Tibial artery (tissue), 4 donors: Measurements from ENCODE around the gene NTF3.
A peak's percentile ranks its signal among the peaks of the same experiment; 100 is the strongest.

Experiments
- DNase-seq, 2 donors: peaks; one replicate each; pipeline ENCODE4 v3.0.0-alpha.2; 2019
- H3K27ac ChIP-seq, 2 donors: fragments of 200-600 bp; sonication (generic) in 1 of 2; 1 replicate in 1 of 2; 2 replicates in 1 of 2; pipeline ENCODE4 v1.5.1; 2018 to 2019; ENCODE audit warnings: mild to moderate bottlenecking in 1 of 2
- H3K27me3 ChIP-seq, 2 donors: fragments of 200-600 bp; sonication (generic) in 1 of 2; one replicate each; pipeline versions ENCODE4 v1.5.1 to v1.6.0; 2016 to 2019
- H3K36me3 ChIP-seq, 3 donors: fragments of 200-600 bp; sonication (generic) in 2 of 3; one replicate each; pipeline ENCODE4 v1.5.1; 2016 to 2019; ENCODE audit warnings: mild to moderate bottlenecking in 2 of 3
- H3K4me1 ChIP-seq, 4 donors: fragments of 200-600 bp; sonication (generic) in 2 of 4; 1 replicate in 3 of 4; 2 replicates in 1 of 4; pipeline ENCODE4 v1.5.1; 2016 to 2019
- H3K4me3 ChIP-seq, 2 donors: fragments of 200-600 bp; sonication (generic) in 1 of 2; 1 replicate in 1 of 2; 2 replicates in 1 of 2; pipeline ENCODE4 v1.5.1; 2018 to 2019; ENCODE audit warnings: mild to moderate bottlenecking in 2 of 2
- H3K9me3 ChIP-seq, 3 donors: fragments of 200-600 bp; sonication (generic) in 1 of 3; one replicate each; pipeline ENCODE4 v1.5.1; 2016 to 2019
- intact Hi-C: fragments of 100-400 bp; cut with DNase I; formaldehyde crosslinking; loops from one replicate; pipeline ENCODE4 v1.15.0; 2023; ENCODE audit warnings: low total_unique reads
- TF ChIP-seq, protein P1 (sequence below), 2 experiments: fragments of 200-600 bp in 1 of 2; fragments of 450-650 bp in 1 of 2; IDR thresholded peaks; one replicate each; pipeline ENCODE4 v1.5.1; 2017 to 2019; ENCODE audit warnings: antibody characterized with exemption in 2 of 2, mild to moderate bottlenecking in 1 of 2, moderate library complexity in 1 of 2

The NTF3 gene

DNA sequence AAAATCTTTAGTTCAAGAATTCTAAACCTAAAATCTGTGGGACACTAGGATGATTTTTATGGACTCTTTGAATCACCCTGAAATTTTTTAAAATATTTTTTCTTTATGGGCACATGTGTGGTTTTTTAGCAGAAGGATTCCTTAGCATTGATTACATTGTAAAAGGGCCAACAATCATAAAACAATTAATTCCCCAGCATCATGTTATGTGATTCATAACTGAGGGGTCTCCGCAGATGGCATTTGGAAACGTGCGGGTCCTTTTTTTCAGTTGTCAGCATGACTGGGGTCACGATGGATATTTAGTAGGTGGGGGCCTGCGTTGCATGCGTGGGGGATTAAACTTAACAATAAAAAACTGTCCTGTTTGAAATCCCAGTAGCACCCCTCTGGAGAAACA, 52.5 kb downstream of the NTF3 start:
- no peak for DNase-seq
- Histone ChIP-seq H3K9me3 (no peaks in the 10 kb centered on the region), H3K27ac (peak overlapping the region in 1 of 2 donors; percentile 4), H3K36me3 (no peaks in the 10 kb centered on the region), H3K4me3 (no peak overlapping the region), H3K27me3 (no peaks in the 10 kb centered on the region), H3K4me1 (peaks cover 0 to 64% (median 25%) of the 10 kb centered on the region in 4 donors)
- TF ChIP-seq, protein P1, sequence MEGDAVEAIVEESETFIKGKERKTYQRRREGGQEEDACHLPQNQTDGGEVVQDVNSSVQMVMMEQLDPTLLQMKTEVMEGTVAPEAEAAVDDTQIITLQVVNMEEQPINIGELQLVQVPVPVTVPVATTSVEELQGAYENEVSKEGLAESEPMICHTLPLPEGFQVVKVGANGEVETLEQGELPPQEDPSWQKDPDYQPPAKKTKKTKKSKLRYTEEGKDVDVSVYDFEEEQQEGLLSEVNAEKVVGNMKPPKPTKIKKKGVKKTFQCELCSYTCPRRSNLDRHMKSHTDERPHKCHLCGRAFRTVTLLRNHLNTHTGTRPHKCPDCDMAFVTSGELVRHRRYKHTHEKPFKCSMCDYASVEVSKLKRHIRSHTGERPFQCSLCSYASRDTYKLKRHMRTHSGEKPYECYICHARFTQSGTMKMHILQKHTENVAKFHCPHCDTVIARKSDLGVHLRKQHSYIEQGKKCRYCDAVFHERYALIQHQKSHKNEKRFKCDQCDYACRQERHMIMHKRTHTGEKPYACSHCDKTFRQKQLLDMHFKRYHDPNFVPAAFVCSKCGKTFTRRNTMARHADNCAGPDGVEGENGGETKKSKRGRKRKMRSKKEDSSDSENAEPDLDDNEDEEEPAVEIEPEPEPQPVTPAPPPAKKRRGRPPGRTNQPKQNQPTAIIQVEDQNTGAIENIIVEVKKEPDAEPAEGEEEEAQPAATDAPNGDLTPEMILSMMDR (IDR thresholded peaks at IDR 0.05), result no peak
- intact Hi-C loops, result no loop called here

DNA sequence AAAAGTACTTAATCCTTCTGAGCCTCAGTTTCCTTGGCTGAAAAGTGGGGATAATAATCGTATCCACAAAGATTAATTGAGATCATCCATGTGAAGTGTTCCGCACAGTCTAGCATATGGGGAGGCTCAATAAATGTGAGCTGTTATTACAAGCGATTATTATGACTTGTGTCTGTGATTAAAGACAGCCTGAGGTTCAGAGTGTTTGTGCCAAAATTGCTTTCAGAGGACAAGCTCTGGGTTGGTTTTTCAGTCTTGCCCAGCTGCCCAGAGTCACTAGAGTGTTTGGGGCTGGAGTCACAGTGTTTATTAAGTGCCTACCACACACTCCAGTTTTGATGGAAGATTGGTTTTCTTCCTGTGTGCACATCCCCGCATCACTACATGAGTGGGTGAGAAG, 53.5 kb downstream of the NTF3 start:
- intact Hi-C loops, result no loop called here
- Histone ChIP-seq H3K27ac (no peak overlapping the region), H3K27me3 (no peaks in the 10 kb centered on the region), H3K9me3 (no peaks in the 10 kb centered on the region), H3K36me3 (no peaks in the 10 kb centered on the region), H3K4me3 (no peak overlapping the region), H3K4me1 (peaks cover 0 to 66% (median 33%) of the 10 kb centered on the region in 4 donors)
- TF ChIP-seq, protein P1 (IDR thresholded peaks at IDR 0.05), result no peak
- DNase-seq, result no peak

DNA sequence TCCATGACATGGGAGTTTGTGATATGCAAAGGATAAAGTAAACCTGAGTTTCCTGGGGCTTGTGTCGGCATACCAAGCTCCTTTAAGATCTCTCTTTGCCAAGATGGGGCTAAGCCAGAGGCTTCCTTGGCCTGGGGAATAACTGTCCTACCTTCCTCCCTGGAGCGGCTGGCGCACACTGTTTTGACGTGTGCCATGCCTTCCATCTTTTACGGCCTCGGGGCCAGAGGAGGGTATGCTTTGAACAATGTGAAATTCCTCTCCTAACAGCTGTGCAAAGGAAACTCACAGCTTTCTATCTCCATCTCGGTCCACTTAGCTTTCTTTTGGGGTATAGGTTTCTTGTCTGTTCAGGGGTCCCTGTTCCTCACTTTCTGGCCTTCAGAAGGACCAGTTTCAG, 55.2 kb downstream of the NTF3 start:
- intact Hi-C loops, result no loop called here

DNA sequence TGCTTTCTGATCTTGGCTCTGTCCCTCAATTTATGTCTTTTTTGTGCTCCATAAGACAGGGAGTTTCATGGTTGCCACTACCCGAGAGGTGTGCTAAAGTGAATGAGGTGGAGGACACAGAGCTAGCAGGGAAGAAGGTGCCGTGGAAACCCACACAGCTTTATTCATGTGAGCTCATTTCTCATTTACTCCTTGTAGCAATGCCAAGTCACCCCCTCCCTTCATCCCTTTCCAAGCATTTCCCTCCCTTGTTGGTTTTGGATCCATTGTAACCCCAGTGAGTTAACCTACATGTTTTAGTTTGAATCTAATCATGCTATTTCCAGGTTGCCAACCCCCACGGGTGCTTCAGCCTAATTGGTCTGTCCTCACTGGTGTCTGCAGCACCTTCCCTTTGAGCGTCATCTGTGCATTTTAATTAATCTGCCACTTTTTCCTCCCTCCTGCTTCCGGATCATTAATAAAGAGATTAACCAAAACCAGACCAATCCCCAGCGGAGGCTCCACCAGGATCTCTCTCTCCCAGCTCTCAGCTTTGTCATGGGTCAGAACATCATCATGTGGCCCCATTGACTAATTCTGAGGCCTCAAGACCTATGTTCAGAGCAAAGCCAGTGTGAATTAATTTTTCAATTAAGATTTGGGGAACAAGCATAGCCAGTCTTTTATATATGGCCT, 56.2 kb downstream of the NTF3 start:
- H3K9me3 ChIP-seq, result no peaks in the 10 kb centered on the region
- no peaks in the 10 kb centered on the region for H3K27me3 ChIP-seq
- H3K27ac ChIP-seq, result peak overlapping the region; percentile 78 to 81
- peaks cover 0 to 77% (median 34%) of the 10 kb centered on the region in 4 donors for H3K4me1 ChIP-seq
- TF ChIP-seq, protein P1 (IDR thresholded peaks at IDR 0.05), result no peak
- no peak overlapping the region for H3K4me3 ChIP-seq
- DNase-seq, result no peak
- H3K36me3 ChIP-seq, result no peaks in the 10 kb centered on the region
- intact Hi-C loops, result no loop called here

More for the DNA sequence above, 55.2 kb downstream of the NTF3 start:
- no peaks in the 10 kb centered on the region for H3K9me3 ChIP-seq
- TF ChIP-seq, protein P1 (IDR thresholded peaks at IDR 0.05), result no peak
- H3K4me3 ChIP-seq, result no peak overlapping the region
- no peaks in the 10 kb centered on the region for H3K36me3 ChIP-seq
- H3K4me1 ChIP-seq, result peaks cover 0 to 71% (median 33%) of the 10 kb centered on the region in 4 donors
- no peak for DNase-seq
- no peaks in the 10 kb centered on the region for H3K27me3 ChIP-seq
- peak overlapping the region; percentile 78 to 81 for H3K27ac ChIP-seq

DNA sequence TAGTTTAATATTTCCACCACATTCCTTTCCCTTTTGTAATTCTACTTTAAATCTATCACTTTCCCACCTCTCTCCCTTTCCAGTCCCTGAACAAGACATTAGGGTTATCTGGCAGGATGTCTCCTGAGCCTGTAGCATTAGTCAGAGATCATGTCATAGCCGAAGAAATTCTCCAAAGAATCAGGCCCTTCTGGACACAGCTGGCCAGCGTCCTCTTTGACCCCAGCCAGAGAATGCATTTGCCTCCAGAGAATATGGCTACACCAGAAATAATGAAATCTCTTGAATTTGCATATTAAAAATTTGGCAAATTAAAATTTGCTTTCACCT, 56.7 kb downstream of the NTF3 start:
- Histone ChIP-seq H3K27me3 (no peaks in the 10 kb centered on the region), H3K9me3 (no peaks in the 10 kb centered on the region), H3K27ac (peak overlapping the region; percentile 78 to 81), H3K36me3 (no peaks in the 10 kb centered on the region), H3K4me3 (no peak overlapping the region), H3K4me1 (peaks cover 0 to 77% (median 37%) of the 10 kb centered on the region in 4 donors)
- TF ChIP-seq, protein P1 (IDR thresholded peaks at IDR 0.05), result no peak
- no peak for DNase-seq
- intact Hi-C loops, result no loop called here
